ENCODE measurements around the gene MAGI1. TPM values are rescaled to one million over a fixed set of nuclear protein-coding genes. Genes with fewer than 3 reads are reported as not detected.
"Not testable (repeated sequence)": the region's sequence is repeated elsewhere in the genome, so short reads cannot be mapped to it uniquely, and the experiment has no call there.

The MAGI1 gene
- total RNA-seq, 2 donors from 2014 or later: 23.4 to 41.4 TPM

- no peak overlapping the region for H3K9ac ChIP-seq (ENCODE audit: low read depth in 2 of 2, low read length in 2 of 2)
- H3K27me3 ChIP-seq: no peaks in the 10 kb centered on the region
- no peaks in the 10 kb centered on the region for H3K36me3 ChIP-seq
- H3K9me3 ChIP-seq: no peaks in the 10 kb centered on the region
- no peak overlapping the region for H3K27ac ChIP-seq
- no peak overlapping the region for H3K4me3 ChIP-seq
- no peak for DNase-seq
- intact Hi-C loops (cut with DNase I): no loop called here
- no peaks in the 10 kb centered on the region for H3K4me1 ChIP-seq
- TF ChIP-seq CTCF (IDR thresholded peaks at IDR 0.05): no peak
Measured at GRCh38 chr3:65568497-65568896, 470.2 kb downstream of the MAGI1 start.

GRCh38 chr3:65565744-65566143 lies 473.0 kb downstream of the MAGI1 start:
- H3K4me1 ChIP-seq; H3K27me3 ChIP-seq; intact Hi-C loops (cut with DNase I); H3K9ac ChIP-seq (ENCODE audit: low read depth in 2 of 2, low read length in 2 of 2); H3K27ac ChIP-seq; H3K36me3 ChIP-seq; DNase-seq; H3K9me3 ChIP-seq; H3K4me3 ChIP-seq: not testable (repeated sequence)

- no peak overlapping the region for H3K4me3 ChIP-seq
- intact Hi-C loops (cut with DNase I): no loop called here
- H3K9ac ChIP-seq (ENCODE audit: low read depth in 2 of 2, low read length in 2 of 2): no peak overlapping the region
- TF ChIP-seq CTCF (IDR thresholded peaks at IDR 0.05): no peak
- H3K4me1 ChIP-seq: no peaks in the 10 kb centered on the region
- no peaks in the 10 kb centered on the region for H3K9me3 ChIP-seq
- no peak overlapping the region for H3K27ac ChIP-seq
- no peaks in the 10 kb centered on the region for H3K36me3 ChIP-seq
- H3K27me3 ChIP-seq: no peaks in the 10 kb centered on the region
- no peak for DNase-seq
Measured at GRCh38 chr3:65564483-65564882, 474.2 kb downstream of the MAGI1 start.

GRCh38 chr3:65563861-65564260 lies 474.9 kb downstream of the MAGI1 start:
- no peak for DNase-seq
- no peak for TF ChIP-seq CTCF (IDR thresholded peaks at IDR 0.05)

GRCh38 chr3:65562447-65562846 lies 476.3 kb downstream of the MAGI1 start:
- TF ChIP-seq CTCF (IDR thresholded peaks at IDR 0.05): no peak
- H3K36me3 ChIP-seq: no peaks in the 10 kb centered on the region
- H3K9me3 ChIP-seq: no peaks in the 10 kb centered on the region
- no peak overlapping the region for H3K9ac ChIP-seq (ENCODE audit: low read depth in 2 of 2, low read length in 2 of 2)
- H3K27me3 ChIP-seq: no peaks in the 10 kb centered on the region
- H3K4me1 ChIP-seq: no peaks in the 10 kb centered on the region
- H3K27ac ChIP-seq: no peak overlapping the region
- DNase-seq: no peak
- intact Hi-C loops (cut with DNase I): no loop called here
- no peak overlapping the region for H3K4me3 ChIP-seq

More at GRCh38 chr3:65563861-65564260, 474.9 kb downstream of the MAGI1 start:
- no peaks in the 10 kb centered on the region for H3K36me3 ChIP-seq
- no peak overlapping the region for H3K4me3 ChIP-seq
- H3K27ac ChIP-seq: no peak overlapping the region
- no peaks in the 10 kb centered on the region for H3K4me1 ChIP-seq
- no peaks in the 10 kb centered on the region for H3K9me3 ChIP-seq
- no peaks in the 10 kb centered on the region for H3K27me3 ChIP-seq
- intact Hi-C loops (cut with DNase I): no loop called here
- no peak overlapping the region for H3K9ac ChIP-seq (ENCODE audit: low read depth in 2 of 2, low read length in 2 of 2)

GRCh38 chr3:65561617-65562016 lies 477.1 kb downstream of the MAGI1 start:
- Histone ChIP-seq H3K9me3 (no peaks in the 10 kb centered on the region), H3K4me1 (no peaks in the 10 kb centered on the region), H3K27me3 (no peaks in the 10 kb centered on the region), H3K36me3 (no peaks in the 10 kb centered on the region), H3K27ac (no peak overlapping the region), H3K9ac (ENCODE audit: low read depth in 2 of 2, low read length in 2 of 2) (no peak overlapping the region), H3K4me3 (no peak overlapping the region)
- TF ChIP-seq CTCF (IDR thresholded peaks at IDR 0.05): no peak
- intact Hi-C loops (cut with DNase I): no loop called here
- no peak for DNase-seq

Measured in colonic mucosa (tissue), 4 donors.